HG03060 (cell line): ENCODE measurements around the gene TBC1D4.
"Not testable (repeated sequence)": the region's sequence is repeated elsewhere in the genome, so short reads cannot be mapped to it uniquely, and the experiment has no call there.

Source experiments
- ATAC-seq: cut with Tn5 transposase; IDR thresholded peaks from one replicate; pipeline ENCODE4 v1.9.1; 2021; ENCODE audit warnings: low read depth, moderate number of reproducible peaks; ENCODE audit not compliant: unreplicated experiment

The TBC1D4 gene

DNA sequence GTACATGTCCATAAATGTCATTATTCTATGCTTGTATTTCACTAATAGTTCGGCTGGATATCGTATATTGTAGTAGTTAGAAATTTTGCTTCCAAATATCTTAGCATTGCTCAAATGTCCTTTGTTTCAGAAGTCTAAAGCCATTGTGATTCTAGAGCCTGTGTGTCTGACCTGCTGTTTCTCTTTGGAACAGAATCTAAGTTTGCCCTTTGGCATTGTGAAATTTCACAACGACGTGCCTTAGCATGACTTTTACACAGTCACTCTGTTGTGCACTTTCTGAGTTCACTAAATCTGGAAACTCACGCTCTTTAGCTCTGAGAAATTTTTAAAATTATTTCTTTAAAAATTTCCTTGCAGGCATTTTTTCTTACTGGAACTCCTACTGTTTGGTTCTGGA is 152.2 kb downstream of the TBC1D4 start:
- ATAC-seq: no peak

DNA sequence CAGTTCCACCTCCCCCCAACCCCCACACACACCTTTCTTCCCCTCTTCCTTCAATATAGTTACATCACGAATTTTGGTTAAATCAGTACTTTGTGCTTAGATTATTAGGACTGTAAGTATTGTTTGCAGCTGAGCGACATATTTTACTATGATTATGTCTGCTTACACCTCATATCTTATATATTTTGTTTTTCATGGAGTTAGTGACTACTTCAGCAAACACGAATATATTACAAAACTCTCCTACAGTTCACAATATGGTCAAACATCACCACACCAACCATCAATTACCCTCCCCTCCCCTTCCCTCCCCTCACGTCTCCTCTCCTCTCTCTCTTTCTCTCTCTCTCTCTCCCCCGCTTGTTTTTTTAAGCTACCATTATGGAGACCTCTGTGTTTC is 152.9 kb downstream of the TBC1D4 start:
- no peak for ATAC-seq

DNA sequence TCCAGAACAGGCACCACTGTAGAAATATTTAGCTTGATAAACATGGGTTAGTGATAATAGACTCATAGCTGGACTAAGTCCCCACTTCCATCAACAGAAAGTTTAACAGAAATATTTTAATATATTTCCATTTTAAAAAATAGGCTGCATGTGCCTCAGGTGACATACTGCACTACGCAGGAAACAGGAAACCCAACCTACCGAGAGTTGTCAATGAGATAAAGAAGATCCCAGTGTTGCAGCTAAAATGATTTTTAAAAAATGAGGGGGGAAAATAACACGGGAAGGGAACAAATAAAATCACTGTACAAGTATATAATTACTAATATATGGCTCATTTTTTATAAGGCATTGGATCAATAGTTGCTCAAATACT is 154.8 kb downstream of the TBC1D4 start:
- ATAC-seq: no peak

GRCh38 chr13:75326173-75327134 is 155.5 kb downstream of the TBC1D4 start:
- ATAC-seq: peak; percentile 92

- no peak for ATAC-seq
These were observed 156.3 kb downstream of the TBC1D4 start for GRCh38 chr13:75325711-75326110.

- no peak for ATAC-seq
These were observed 157.5 kb downstream of the TBC1D4 start for GRCh38 chr13:75324413-75324940.

- ATAC-seq: no peak
These were observed 160.9 kb downstream of the TBC1D4 start for GRCh38 chr13:75321084-75321483.

- no peak for ATAC-seq
These were observed 162.7 kb downstream of the TBC1D4 start for GRCh38 chr13:75319254-75319653.

GRCh38 chr13:75318138-75318833 is 163.7 kb downstream of the TBC1D4 start:
- no peak for ATAC-seq

- no peak for ATAC-seq
These were observed 165.5 kb downstream of the TBC1D4 start for GRCh38 chr13:75316427-75316826.

DNA sequence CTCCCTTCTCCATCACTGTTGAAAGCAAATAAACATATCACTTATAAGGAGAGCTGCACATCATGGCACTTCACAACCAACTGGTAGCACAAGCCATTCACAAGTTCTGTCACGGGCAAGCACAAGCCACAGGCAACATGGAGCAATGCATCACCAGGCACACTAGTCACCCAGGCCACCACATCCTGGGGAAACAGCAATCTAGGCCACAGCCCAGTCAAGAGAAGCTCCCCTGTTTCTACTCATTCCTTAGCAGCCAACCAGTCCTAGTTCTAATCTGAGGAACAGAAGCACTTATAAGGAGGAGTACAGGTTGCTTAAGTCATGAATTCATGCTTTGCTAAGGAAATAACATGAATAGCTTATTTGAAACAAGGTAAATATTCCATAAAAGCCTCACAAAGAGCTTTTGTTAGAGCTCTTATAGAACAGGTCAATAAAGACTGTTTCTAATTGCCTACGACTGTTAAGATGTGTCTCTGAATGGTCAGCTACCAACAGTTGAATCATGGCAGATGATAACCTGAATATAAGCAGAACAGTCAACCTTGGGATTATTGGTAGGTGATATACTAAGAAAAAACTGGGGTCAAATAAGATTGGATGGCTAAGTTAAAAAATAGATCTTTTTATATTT is 169.0 kb downstream of the TBC1D4 start:
- no peak for ATAC-seq

- no peak for ATAC-seq
These were observed 171.9 kb downstream of the TBC1D4 start for GRCh38 chr13:75309981-75310580.

DNA sequence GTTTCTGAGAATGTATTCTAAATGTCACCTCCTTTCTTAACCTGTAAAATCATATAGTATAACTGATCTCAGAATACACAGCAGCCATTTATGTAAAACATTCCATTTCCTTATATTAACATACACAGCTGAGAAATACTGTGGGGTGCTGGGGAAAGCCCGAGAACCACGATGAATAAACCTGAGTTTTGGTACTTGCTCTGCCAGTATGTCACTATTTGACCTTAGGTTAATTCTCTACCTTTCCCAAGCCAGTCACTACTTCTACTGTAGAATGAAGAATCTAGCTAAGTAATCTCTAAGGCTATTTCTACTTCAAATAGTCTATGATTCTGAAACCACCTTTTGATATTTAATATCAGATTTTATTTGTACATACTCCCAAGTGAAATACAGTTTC is 173.7 kb downstream of the TBC1D4 start:
- no peak for ATAC-seq

GRCh38 chr13:75307370-75307949 is 174.5 kb downstream of the TBC1D4 start:
- ATAC-seq: no peak

DNA sequence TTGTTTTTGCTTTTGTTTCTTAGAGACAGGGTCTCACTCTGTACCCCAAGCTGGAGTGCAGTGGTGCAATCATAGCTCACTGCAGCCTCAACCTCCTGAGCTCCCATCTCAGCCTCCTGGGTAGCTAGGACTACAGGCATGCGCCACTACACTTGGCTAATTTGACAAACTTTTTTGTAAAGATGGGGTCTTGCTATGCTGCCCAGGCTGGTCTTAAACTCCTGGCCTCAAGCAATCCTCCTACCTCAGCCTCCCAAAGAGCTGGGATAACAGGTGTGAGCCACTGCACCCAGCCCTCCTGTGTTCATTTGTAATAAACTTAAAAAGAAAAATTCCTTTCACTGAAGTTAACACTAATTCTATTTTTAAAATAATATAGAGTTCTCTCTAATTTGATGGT is 175.0 kb downstream of the TBC1D4 start:
- ATAC-seq: not testable (repeated sequence)

DNA sequence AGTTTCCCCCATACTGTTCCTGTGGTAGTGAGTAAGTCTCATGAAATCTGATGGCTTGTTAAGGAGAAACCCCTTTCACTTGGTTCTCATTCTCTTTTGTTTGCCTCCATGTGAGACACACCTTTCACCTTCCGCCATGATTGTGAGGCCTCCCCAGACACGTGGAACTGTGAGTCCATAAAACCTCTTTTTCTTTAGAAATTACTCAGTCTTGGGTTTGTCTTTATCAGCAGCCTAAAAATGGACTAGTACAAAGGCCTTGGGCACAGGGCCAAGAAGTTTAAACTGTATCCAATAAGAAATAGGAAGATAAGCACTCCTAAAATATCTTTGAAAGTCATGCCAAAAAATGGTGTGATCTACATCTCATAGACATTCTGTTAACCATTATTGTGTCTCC is 176.9 kb downstream of the TBC1D4 start:
- no peak for ATAC-seq

DNA sequence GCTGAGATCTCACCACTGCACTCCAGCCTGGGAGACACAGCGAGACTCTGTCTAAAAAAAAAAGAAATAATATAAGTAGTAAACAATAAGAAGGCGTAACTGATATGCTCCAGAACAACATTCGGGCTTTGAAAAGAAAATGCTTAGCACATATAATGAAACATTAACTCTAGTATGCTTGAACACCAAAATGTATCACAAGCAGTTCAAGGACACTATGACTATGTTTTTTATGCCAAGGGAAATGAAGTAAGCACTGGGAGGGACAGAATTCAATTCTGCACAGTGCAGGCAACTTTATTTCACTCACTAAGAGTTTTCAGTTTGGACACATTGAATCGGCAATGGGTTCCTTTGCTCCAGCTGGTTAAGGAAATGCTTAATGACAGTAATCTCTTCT is 178.7 kb downstream of the TBC1D4 start:
- no peak for ATAC-seq

GRCh38 chr13:75302071-75302698 is 179.8 kb downstream of the TBC1D4 start:
- no peak for ATAC-seq

GRCh38 chr13:75299913-75300862 is 181.8 kb downstream of the TBC1D4 start:
- peak; percentile 68 for ATAC-seq
